HG02571 (cell line): ENCODE results near the gene KCNH1.

ENCODE experiments used
- ATAC-seq: cut with Tn5 transposase; IDR thresholded peaks from one replicate; pipeline ENCODE4 v1.9.1; 2021; ENCODE audit warnings: mild to moderate bottlenecking, moderate library complexity; ENCODE audit not compliant: unreplicated experiment

KCNH1 gene

GRCh38 chr1:210922666-210923065, 211.3 kb downstream of the KCNH1 start:
- no peak for ATAC-seq

GRCh38 chr1:210920716-210921694, 212.9 kb downstream of the KCNH1 start:
- no peak for ATAC-seq

- ATAC-seq: no peak
Observed at GRCh38 chr1:210920258-210920657, 213.7 kb downstream of the KCNH1 start.

GRCh38 chr1:210918893-210919292, 215.1 kb downstream of the KCNH1 start:
- ATAC-seq: no peak

DNA sequence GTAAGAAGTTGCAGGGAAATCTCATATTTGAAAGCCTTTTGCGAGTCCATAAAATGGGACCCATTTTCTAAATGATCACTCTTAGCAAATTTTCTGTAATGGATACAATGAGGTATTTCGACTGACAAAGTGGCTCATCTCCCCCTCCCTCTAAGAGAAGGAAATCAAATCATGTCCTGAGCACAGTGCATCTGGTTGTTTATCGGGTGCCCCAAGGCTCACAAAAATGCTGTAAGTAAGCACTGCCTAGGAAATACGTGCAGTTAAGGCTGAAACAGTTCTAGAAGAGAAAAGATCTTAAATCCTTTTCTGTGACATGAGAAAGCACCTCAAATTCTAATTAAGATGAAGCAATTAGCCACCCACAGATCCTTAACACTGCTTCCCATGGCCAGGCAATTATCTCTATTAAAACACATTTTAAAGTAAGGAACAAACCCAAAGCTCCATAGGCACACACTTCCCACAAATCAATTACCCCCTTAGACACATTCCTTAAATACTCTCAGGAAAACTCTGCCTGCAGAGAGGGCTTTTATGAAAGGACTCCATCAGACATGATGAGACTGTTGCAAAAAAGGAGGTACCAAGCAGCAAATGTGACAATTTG, 216.3 kb downstream of the KCNH1 start:
- no peak for ATAC-seq

GRCh38 chr1:210916548-210916947, 217.4 kb downstream of the KCNH1 start:
- ATAC-seq: no peak

GRCh38 chr1:210915890-210916507, 217.9 kb downstream of the KCNH1 start:
- ATAC-seq: no peak

DNA sequence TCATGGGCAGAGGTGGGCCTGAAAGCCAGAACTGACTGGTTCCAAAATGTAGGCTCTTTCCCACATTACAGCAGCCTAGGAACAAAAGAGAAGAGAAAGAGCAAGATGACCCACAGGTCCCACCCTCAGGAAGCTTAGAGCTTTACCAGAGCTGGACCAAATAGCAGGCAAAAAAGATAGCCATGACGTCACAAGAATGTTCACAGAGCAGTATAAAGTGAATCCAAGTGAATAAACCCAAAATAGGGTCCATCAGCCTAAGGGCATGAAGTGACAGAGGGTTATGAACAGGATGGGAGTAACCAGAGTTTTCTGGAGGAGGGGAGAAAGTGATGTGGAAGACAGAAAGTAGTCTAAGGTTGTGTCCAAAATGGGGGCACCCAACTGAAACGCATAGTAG, 221.2 kb downstream of the KCNH1 start:
- ATAC-seq: no peak

DNA sequence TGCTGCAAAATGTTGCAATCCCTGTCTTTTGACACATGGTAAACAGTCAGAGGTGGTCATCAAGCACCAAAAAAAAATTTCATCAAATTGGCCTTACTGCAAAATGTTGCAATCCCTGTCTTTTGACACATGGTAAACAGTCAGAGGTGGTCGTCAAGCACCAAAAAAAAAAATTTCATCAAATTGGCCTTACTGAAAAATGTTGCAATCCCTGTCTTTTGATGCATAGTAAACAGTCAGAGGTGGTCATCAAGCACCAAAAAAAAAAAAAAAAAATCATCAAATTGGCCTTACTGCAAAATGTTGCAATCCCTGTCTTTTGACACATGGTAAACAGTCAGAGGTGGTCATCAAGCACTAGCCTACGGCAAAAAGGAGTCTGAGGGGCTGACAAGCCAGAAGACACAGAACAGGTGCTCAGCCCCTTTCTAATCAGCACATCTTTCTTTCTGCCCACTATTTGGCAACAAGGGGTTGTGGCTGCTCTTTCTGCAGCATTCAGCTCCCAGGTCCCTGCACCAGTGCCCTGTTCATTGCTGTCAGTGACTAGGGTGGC, 223.8 kb downstream of the KCNH1 start:
- ATAC-seq: no peak

DNA sequence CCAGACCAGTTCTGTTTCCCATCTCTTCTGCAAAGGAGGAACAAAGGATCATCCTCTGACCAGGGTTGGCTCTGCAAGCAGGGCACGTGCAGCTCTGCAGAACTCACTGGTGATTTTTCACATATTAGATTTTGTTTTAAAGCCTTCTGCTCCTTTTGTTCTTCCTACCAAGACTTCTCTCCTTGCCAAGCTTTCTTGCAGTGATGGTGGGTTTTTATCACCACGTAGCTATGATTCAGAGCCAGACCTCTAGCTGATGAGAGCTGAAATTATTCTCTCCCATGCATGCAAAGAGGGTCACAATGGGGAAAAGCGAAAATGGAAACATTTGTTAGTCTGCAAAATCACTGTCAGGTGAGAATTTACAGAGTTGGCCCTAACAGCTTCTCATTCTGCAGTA, 225.2 kb downstream of the KCNH1 start:
- no peak for ATAC-seq

DNA sequence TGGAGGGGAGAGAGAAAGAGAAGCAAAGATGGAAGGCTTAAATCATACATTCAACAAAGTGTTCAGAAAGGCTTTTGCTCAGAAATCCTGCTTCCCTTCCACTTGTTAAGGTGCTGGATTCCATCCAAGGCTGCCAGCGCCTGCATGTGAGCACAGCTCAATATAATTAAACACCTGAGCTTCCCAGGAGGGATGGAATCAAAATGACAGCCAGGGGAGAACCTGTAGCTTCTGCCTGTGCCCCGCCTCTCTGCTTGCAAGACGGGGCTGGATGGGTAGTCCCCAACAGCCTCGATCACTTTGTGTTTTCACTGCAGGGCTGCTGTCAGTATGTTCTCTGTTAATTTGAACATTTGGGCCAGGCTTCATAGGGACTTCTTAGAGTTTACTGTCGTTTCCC, 225.7 kb downstream of the KCNH1 start:
- no peak for ATAC-seq

GRCh38 chr1:210907251-210907805, 226.6 kb downstream of the KCNH1 start:
- no peak for ATAC-seq

GRCh38 chr1:210905944-210906453, 227.9 kb downstream of the KCNH1 start:
- no peak for ATAC-seq

- no peak for ATAC-seq
Observed at GRCh38 chr1:210905365-210905904, 228.5 kb downstream of the KCNH1 start.

- ATAC-seq: no peak
Observed at GRCh38 chr1:210901981-210902770, 231.8 kb downstream of the KCNH1 start.

DNA sequence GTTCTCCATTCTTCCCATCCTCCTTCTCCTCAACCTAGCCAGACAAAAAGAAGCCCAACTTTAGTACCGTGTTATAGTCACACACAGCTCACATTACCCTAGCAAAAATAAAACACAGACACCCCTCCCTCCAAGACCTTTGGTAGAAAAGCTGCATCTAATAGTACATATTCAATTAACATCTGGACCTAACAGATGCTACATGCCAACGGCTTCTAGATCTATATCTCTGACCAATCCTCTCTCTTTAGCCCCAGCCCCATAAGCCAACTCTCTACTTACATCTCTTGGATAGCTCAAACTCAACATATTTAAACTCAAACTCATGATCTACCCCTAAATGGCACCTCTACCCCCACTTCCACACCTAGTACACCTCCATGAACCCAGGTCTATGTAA, 233.1 kb downstream of the KCNH1 start:
- no peak for ATAC-seq

- no peak for ATAC-seq
Observed at GRCh38 chr1:210900079-210900478, 233.9 kb downstream of the KCNH1 start.

DNA sequence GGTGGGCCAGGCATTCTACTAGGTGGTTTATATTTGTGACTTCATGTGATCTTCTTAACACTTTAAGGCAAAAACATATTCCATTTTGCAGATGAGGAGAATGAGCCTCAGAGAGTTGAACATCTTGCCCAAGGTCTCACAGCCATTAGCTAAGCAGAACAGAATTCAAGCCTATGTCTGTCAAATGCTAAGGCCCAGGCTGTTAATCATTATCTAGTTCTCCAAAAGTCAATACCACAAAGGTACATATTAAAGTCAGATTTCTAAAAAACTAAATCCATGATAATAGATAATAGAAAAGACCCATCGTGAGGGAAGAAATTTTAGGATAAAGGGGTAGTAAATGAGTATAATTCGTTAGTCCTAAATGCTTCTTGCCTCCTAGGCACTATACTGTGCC, 234.3 kb downstream of the KCNH1 start:
- ATAC-seq: no peak

- ATAC-seq: no peak
Observed at GRCh38 chr1:210898473-210898872, 235.5 kb downstream of the KCNH1 start.

GRCh38 chr1:210883821-210884220, 250.1 kb downstream of the KCNH1 start:
- no peak for ATAC-seq
